GM21619 (cell line): ENCODE data around the gene SDHB.

Source experiments
- ATAC-seq: cut with Tn5 transposase; IDR thresholded peaks from one replicate; pipeline ENCODE4 v1.9.1; 2021; ENCODE audit not compliant: unreplicated experiment

The SDHB gene

DNA sequence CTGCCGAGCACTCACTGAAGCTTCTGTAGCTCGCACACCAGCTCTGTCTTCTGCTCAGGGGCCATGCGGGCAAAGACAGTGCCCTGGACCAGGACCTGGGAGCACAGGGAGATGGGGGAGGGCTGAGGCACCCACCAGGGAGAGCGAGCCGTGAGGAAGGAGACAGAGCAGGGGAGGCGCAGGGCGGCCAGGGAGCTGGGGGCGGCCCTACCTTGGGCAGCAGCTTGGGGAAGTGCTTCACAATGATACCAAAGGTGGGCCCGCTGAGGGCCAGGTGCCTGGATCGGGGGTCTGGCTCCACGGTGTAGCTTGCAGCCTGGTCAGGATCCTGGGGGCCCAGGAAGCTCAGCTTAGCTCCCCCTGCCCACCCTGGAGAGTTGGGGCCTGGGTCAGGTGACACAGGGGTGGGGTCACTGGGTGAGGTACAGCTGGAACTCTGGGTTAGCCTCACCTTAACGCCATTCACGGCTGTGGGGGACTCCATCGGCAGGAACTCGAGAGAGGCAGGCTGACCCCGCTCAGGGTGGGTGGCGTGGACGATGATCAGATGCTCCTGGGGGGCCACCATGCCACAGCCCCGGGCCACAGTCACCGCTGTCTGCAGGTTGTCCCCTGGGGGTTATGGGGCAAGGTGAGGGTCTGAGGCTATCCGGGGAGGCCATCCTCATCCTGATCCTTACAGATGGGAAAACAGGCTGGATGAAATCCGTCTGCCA is 64.0 kb downstream of the SDHB start:
- ATAC-seq = no peak

DNA sequence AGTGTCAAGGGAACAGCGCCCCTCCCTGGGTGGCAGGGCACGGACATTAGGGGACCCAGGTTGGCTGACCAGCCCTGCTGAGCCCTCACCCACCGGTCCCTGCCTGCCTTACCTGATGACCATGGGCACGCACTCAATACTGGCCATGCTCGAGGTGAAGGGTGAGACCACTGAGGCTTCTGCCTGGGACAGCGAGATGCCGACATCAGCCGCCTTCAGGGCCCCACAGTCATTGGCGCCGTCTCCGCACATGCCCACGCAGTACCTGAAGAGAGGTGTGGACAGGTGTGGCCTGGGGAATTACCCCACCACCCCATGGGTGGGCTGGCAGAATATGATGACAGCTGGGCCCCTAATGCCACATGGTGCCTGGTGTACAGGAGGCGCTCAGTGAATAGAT is 65.6 kb downstream of the SDHB start:
- ATAC-seq = no peak

DNA sequence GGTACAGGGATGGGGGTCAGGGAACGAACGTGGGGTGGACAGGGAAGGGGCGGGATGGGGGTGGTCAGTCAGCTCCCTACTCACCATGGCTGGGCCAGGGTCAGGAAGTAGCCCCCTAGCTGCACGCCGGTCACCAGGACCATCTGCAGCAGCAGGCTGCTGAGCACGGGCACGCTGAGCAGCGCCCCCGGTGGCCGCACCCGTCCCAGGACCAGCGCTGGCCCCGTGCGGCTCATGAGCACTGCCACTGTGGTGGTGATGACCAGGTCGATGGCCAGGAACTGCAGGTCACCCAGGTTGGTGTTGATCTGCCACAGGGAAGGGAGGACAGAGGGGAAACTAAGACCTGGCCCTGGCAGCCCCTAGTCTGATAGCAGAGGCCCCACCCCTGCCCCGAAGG is 66.9 kb downstream of the SDHB start:
- no peak for ATAC-seq

DNA sequence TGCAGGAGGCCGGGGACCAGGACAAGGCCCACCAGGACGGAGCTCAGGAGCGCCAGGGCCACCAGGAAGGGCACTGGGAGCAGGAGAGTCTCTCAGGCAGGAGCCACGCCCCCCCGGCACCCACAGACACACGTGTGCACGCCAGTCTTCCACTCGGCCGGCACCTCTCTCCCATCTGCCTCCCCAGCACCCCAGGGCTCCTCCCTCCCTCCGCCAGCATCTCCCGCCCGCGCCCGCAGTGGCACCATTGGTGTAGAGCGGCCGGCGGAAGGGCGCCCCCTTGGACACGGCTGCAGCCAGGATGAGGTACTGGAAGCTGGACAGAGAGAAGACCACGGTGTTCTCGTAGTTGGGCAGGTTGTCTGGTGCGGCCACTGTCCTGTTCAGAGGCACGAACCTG is 67.3 kb downstream of the SDHB start:
- no peak for ATAC-seq

DNA sequence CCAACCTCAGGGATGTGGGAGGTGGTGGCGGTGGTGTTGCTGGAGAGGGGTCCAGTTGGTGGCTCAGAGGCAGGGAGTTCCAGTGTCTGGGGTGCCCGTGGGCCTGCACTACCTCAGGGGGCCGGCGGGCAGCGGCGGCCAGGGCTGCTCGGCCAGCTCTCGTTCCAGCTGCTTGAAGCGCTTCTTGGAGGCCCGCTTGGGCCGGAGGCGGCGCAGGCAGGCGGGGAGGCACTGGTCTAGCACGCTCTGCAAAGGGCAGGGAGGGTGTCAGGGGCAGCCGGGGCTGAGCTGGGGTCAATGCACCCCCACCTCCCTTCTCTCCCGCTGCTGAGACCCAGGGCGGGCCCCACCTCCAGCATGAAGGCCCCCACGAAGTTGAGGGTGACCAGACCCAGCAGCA is 67.7 kb downstream of the SDHB start:
- ATAC-seq = no peak

DNA sequence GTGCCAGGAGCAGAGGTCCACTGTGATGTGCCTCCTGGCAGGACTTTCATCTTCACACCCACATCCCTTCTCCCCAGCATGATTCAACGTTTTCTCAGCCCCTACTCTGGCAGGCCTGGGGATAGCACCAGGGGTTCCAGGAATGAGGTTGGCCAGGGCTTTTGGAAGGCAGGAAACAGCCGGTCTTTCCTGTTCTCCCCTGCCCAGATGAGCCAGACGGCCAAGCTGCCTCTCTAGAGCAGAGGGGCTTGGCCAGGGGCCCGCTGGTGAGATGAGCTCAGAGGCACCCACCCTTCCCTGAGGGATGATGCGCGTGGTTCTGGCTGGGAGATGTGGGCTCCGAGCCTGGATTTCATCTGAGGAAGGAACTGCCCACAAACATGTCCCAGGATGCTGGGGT is 69.1 kb downstream of the SDHB start:
- no peak for ATAC-seq

DNA sequence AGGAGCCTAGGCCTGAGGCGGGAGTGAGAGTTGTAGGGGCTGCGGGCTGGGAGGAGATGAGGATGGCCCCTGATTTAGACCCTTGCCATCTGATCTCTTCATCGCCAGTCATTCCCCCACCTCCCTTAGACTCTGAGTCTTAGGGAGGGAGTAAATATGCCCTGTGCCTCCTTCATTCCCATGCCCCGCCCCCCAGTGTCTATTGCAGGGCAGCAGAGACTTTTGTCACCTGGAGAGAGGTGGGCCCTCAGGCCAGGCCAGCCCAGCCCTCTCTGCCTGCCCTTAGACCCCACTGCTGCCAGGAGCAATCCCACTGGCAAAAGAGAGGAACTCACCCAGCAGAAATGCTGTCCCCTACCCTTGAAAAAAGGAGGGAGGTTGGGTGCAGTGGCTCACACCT is 70.2 kb downstream of the SDHB start:
- no peak for ATAC-seq

DNA sequence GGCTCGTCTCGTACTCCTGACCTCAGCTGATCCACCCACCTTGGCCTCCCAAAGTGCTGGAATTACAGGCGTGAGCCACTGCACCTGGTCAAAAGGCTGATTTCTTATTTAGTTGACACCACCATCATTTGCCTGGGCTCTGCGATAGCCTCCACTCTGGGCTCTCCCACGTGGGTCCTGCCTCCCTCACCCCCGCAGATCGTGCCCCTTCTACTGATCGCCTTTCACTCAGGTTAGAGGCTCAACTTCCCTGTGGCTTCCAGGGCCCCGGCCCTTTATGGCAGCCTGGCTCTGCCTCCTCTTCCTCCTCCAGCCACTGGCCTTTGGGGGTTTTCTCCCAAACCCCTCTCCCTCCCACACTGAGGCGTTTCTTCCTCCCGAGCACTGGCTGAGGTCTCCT is 70.9 kb downstream of the SDHB start:
- ATAC-seq = no peak

DNA sequence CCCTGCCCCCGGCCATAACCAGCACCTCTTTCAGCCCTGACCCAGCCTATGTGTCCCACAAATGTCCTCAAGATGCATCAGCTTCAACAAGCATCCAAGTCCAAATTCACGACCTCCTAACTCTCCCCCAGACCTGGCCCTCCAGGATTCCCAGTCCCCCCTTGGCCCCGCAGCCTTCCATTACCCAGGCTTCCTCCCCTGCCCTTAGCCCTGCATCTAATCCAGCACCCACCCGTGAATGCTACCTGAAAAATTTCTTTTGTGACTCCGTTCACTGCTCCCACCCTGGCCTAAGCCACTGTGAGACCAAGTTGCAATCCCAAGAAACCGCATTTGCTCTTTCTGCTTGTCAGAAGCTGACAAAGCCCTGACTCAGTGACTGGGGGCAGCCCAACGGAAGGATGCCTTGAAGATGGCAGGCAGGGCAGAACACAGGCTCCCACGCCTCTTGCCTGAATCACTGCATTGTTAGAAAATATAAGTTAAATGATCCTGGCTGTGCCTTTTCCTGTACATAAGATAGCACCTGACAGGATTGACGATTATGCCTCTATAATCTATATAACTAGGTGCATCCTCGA is 72.5 kb downstream of the SDHB start:
- no peak for ATAC-seq

DNA sequence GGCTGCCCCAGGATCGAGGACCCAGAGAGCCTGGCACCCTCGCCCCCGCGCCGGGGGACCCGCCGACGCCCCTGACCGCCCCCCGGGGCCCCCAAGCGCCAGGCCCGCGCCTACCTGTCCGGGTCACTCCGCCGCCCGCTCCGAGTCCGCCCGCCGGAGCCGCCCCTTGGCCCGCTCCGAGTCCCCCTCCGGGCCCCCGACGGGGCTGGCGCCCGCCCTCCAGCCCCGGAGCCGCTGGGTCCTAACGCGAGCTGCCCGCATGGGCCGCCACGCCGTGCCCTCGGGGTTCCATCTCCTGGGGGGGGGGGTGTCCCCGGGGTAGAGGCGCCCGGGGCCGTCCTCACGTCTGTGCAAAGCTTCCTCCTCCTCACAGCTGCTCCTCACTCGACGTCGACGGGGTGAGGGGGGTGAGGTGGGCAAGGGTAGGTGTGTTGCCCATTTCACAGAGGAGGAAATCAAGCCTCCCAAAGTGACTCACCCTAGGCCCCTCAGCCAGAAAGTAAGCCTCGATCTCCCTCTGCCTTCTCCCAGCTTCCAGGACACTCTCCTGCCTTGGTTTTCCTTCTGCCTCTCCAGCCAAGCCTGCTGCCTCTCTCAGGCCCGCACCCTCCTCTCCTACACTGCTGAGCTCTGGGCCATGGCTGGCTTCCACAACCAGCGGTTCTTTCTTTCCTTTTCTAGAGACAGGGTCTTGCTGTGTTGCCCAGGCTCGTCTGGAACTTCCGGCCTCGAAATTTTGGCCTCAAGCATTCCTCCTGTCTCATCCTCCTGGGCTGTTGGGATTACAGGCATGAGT is 73.2 kb downstream of the SDHB start, which contains the start of gene MFAP2:
Gene MFAP2 (minus strand): TSS at position 148 of the 796 bp plus-strand sequence. CDS start 2,347 bp downstream, outside the sequence.
- no peak for ATAC-seq

DNA sequence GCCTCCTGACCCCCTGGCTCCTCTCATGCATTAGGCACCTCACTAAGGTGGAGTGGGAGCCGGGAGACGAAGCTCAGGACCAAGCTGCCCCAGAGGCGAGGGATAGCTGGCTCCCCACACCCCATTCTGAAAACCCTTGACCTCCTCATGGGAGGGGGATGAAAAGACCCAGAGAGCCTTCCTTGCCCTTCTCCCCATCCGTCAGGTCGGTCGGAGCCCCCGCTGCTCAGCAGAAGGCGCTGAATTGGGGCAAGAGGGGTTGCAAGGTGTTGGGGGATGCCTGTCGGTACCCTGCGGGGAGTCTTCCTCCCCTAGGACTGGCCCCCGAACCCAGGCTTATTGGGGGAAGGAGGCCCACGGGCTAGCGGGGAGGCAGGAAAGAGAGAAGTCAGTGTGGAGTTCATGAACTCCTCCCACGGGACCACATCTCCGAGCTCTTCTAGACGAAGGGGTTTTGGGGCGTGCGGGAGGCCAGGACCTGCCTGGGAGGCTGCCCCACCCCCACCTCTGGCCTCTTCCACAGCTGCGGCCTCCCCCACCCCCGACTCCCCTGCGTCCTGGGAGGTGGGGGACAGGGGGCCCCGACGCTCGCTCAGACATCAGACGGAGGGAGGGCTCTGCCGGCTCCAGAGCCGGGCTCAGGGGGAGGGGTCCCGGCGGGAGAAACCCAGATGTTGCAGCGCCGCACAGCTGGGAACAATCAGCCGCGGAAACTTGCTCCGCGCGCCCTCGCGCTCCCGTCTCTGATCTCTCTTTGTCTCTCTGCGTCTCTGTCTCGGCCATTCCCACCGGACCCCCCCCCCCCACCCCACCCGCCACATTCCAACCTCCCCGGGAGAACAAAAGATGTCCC is 74.1 kb downstream of the SDHB start:
- ATAC-seq = no peak

DNA sequence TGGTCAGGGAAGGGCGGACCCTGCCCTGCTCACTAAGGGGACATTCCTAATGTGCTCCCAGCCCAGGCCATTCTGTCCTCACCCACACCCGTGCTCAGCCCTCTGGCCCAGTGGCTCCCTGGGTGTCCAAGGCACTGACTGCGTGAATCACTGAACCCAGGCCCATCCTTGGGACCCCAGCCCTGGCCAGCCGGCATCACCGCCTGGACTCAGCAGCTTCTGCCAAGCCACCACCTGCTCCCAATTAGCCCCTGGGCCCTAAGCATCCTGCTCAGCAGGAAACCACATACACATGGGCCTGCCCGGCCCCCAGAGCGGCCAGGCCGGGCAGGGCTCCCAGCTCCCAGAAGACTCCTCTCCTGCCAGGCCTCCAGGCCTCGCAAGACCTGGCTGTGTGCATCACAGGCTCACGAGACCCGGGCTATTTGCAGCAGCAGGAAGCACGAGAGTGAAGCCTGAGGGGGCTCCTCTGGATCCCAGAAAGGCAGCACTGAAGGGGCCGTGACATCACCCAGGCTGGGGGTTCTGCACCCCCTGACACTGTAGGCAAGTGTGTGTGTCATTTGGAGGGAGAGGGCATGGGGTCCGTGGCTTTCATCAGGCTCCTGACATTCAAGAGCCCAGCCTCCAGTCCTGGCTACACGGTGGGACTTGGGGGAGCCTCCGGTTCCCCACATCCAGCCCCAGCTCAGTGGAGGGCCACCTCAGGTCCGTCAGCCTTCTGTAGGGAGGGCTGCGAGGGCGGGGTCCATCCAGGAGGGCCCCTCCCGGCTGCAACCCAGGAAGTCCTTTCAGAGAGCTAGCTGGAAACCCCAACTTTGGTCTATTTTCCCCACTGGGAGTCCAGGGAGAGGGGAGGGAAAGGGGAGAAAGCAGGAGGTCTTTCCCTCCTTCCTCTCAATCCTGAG is 75.0 kb downstream of the SDHB start:
- ATAC-seq = no peak

DNA sequence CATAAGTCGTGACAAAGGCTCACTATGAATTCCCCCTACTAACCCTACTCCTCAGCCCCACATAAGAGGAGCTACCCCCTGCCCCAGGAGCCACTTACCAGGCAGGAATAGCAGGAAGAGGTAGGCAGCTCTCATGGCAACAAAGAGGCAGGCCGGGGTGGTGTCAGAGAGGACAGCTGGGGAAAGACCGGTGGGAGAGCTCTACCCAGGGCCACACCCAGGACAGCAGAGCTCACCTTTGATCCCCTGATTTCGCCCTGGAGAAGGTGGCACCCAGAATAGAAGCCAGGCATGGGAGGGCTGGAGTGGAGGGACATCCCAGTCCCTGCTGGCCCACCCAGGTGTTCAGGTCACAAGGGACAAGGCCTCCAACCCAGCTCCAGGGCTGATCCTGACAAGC is 75.7 kb downstream of the SDHB start:
- ATAC-seq = no peak

DNA sequence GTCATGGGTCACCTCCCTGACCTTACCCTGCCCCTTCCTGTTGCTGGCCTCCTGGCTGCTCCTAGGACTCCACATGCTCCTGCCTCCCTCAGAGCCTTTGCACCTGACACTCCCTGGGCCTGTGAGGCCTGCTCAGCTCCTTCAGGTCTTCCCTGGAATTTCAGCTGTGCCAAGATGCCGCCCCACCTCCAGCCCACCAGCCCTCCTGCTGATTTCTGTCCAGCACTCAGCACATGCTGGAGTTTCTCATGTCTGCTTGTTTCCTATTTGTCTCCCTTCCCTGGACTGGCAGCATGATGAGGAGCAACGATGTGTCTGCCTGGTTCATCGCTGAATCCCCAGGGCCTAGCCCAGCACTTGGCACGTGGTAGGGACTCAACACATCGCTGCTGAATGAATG is 76.5 kb downstream of the SDHB start:
- no peak for ATAC-seq

DNA sequence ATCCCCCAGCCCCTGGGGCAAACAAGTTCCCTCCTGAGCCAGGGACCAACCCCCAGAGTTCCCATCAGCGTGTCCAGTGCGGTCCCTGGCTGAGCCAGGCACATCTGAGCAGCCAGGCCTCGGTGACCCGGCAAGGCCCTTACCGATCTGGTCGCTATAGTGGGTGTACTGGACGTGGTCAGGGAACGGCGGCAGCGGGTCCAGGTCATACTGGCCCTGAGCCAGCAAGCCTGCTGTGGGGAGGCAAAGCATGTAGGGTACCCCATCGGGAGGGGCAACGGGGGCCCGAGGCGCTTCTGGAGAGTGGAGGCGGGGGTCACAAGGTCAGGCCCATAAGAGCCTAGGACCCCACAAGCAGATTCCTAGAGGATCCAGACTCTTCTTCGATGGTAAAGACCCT is 76.9 kb downstream of the SDHB start:
- ATAC-seq = no peak

DNA sequence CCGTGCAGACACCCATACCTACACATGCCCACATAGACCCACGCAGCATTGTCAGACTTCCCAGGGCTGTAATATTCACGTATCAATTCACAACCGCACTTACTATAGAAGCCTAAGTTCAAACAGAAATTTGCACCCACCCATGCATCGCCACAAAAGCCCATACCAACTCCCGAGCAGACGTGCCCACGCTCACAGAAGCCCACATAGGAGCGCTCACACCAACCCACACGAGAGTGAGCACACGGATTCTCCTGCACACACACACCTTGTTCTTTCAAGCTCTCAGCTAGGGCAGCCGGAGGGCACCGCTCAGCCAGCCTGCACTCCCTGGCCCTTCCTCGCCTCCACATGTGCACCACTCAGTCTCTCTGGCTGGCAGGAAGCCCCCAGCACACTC is 78.0 kb downstream of the SDHB start:
- ATAC-seq = no peak

DNA sequence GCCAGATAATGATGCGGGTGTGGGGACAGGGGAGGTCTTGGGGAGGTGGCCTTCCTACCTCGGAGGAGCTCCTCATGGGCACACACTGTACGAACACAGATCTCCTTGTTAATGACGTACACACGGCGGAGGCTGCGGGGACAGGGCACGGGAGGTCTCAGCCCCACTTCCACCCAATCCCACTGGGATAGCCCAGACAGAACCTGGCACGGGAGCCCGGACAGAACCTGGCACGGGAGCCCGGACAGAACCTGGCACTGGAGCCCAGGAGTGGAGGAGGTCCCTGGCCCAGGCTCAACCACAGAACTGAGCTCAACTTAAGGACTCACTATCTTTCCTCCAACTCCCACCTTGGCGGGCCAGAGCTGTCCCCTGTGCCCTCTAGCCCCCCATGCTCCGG is 78.6 kb downstream of the SDHB start:
- ATAC-seq = no peak

DNA sequence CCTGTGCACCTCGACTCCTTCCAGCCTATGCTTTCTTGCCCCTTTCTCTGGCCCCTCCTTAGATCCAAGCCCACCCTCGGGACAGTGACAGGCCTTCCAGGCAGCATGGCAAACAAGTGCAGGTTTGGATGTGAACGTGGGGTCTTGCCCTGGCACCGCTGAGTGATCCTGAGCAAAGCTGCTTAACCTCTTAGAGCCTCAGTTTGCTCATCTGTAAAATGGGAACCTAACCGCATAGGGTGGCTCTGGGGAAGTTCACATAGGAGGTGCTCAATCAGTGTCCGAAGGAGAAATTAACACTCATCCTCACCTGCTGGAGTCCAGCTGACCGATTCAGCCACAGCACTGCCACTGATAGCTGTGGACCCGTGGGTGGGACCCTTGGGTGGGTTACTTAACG is 80.6 kb downstream of the SDHB start:
- no peak for ATAC-seq

DNA sequence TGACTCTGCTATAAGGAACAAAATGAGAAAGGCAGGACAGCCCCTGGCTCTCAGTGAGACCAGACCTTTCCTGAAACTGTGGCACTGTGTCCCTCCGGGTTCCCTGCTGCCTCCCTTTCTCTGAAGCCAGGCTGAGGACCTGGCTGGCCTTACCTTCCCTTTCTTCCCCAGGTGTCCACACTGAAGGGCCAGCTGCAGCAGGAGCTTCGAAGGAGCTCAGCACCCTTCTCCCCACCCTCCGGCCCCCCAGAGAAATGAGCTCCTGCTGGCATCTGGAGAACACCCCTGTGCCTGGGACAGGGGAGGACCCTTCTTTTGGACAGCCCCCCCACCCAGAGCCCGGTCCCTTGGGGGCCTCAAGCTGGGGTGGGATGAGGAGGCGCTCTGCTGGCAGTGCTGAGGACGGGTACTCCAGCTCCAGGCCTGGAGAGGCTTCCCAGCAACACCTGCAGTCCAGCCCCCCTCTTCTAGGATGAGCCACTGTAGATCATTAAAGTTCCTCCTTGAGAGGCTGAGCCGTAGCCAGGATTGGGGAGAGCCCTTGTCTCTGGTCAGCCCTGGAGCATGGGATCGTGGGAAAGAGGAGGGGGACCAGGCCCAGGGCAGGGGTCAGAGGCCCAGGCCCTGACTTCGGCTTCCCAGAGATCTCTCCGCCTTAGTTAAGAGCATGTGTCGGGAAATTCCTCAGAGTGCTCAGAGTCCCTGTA is 81.5 kb downstream of the SDHB start:
- ATAC-seq = no peak
